Neural cell (in vitro differentiated cells): ENCODE measurements around the gene USP11.

ENCODE experiments used
- EP300 ChIP-seq: fragments of 450-650 bp; conservative IDR thresholded peaks from 2 replicates; pipeline ENCODE4 v1.6.1; 2014; ENCODE audit warnings: antibody characterized with exemption, mild to moderate bottlenecking, moderate library complexity; ENCODE audit not compliant: poor library complexity, severe bottlenecking
- EZH2 ChIP-seq: fragments of 200-600, 300-800 bp; shearing (Covaris generic), sonication (generic); IDR thresholded peaks from 2 replicates; pipeline ENCODE4 v1.6.1; 2014; ENCODE audit warnings: antibody characterized with exemption, low read length, borderline replicate concordance, mild to moderate bottlenecking; ENCODE audit not compliant: insufficient read depth, poor library complexity, severe bottlenecking
- RAD21 ChIP-seq: fragments of 450-650 bp; conservative IDR thresholded peaks from 2 replicates; pipeline ENCODE4 v1.6.1; 2014; ENCODE audit warnings: antibody characterized with exemption, mild to moderate bottlenecking, moderate library complexity
- TAF1 ChIP-seq: IDR thresholded peaks from 2 replicates; pipeline ENCODE4 v1.6.1; 2012; ENCODE audit warnings: low read depth
- TF ChIP-seq, protein P1 (sequence below): fragments of 450-650 bp; IDR thresholded peaks from 2 replicates; pipeline ENCODE4 v1.5.1; 2014; ENCODE audit warnings: antibody characterized with exemption, mild to moderate bottlenecking, moderate library complexity; ENCODE audit not compliant: poor library complexity, severe bottlenecking

DNA sequence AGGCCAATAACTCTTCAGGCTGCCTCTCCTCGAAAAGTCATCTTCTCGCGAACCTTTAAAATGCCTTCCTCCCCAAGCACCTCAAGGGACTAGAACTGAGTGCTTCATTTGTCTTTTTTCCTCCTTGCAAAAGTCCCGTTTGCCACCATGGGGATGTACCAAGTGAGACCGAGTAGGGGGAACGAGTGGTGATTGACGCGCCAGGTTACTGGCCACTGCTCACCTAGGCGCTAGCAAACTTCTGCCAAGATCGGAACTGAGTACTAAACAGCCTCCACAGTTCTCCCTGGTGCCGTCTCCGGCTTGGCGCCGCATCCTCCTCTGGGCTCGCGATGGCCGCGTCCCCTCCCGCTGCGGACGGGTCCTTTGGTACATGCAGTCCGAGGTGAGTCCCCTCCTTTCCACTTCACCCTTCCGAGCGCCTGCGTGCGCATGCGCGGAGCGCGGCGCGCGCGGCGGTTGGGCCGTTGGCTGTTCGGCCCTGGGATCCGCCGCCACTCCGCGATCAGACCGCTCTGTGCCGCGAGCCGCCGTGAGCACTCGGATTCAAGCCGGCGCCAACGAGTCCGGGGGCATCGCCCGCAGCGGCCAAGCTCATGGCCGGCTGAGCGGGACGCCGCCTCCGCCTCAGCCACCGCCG is 14.4 kb upstream of the USP11 start, which contains the start of gene CDK16:
- TF ChIP-seq EZH2 (no peak), EP300 (no peak), RAD21 (peak; percentile 43), TAF1 (no peak)
- TF ChIP-seq, protein P1, sequence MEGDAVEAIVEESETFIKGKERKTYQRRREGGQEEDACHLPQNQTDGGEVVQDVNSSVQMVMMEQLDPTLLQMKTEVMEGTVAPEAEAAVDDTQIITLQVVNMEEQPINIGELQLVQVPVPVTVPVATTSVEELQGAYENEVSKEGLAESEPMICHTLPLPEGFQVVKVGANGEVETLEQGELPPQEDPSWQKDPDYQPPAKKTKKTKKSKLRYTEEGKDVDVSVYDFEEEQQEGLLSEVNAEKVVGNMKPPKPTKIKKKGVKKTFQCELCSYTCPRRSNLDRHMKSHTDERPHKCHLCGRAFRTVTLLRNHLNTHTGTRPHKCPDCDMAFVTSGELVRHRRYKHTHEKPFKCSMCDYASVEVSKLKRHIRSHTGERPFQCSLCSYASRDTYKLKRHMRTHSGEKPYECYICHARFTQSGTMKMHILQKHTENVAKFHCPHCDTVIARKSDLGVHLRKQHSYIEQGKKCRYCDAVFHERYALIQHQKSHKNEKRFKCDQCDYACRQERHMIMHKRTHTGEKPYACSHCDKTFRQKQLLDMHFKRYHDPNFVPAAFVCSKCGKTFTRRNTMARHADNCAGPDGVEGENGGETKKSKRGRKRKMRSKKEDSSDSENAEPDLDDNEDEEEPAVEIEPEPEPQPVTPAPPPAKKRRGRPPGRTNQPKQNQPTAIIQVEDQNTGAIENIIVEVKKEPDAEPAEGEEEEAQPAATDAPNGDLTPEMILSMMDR = no peak
